ENCODE data around the gene ANTKMT. TPM values are rescaled to one million over a fixed set of nuclear protein-coding genes. Genes with fewer than 3 reads are reported as not detected.

The ANTKMT gene
- total and polyA plus RNA-seq, 2 experiments from 2014 or later = 38.8 to 81.8 TPM

DNA sequence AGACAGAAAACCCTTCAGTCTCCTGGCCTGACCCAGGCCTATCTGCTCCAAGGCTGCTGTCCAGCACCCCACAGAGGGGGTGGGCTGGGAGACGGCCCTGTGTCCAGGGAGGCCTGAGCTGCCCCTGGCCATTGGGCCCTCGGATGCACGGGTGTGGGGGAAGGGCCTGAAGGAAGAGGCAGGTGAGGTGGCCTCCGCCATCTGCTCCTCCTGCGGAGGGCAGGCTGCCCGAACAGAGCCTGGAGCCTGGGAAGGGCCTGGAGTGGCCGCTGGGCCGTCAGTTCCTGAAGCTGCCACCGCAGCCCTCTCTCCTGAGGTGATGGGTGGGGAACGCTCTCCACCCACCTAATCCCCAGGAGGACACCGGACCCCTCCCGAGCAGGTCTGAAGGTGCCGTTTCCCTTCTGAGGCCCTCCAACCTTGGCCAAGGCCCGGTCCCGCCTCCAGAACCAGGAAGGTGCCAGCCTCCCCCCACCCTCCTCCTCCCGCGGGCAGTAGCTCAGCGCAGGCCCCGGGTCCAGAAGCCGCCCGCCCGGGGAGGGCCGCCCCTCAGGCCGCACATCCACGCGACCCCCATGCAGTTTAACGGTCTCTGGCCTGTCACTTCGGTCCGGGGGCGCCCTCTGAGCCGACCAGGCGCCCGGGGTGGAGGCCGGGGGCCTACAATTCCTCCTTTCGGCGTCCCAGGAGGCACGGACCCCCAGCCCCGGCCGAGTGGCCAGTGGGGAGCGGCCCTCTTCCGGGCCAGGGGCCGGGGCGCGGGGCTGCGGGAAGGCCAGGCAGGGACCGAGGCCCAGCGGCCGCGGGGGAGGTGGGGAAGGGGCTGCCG, 16.2 kb upstream of the ANTKMT start:
- Histone ChIP-seq H3K36me3 (replicated peaks; ENCODE audit: insufficient read depth, low read depth) (no peaks in the 10 kb centered on the region), H3K4me2 (no peak overlapping the region), H4K20me1 (ENCODE audit: insufficient read depth, poor library complexity, severe bottlenecking) (no peaks in the 10 kb centered on the region), H3K27ac (no peak overlapping the region), H3K79me2 (no peaks in the 10 kb centered on the region), H2AFZ (no peak overlapping the region), H3K4me3 (no peak overlapping the region), H3K27me3 (peaks cover 87% of the 10 kb centered on the region), H3K4me1 (ENCODE audit: insufficient read depth) (no peaks in the 10 kb centered on the region), H3K9me3 (ENCODE audit: low read depth) (no peaks in the 10 kb centered on the region), H3K9me2 (replicated peaks; ENCODE audit: insufficient read depth) (no peaks in the 10 kb centered on the region)
- no peak for DNase-seq (ENCODE audit: low spot score)
- 32% methylated on average over 27 of the region's 50 CpGs for WGBS (ENCODE audit: low lambda C conversion rate, missing lambda C conversion rate)
- TF ChIP-seq EZH2 (IDR thresholded peaks at IDR 0.05; ENCODE audit: borderline replicate concordance) (no peak), EZH2phosphoT487 (IDR thresholded peaks at IDR 0.05; ENCODE audit: low read depth, severe bottlenecking, unreplicated experiment) (no peak)
- TF ChIP-seq, protein P1, sequence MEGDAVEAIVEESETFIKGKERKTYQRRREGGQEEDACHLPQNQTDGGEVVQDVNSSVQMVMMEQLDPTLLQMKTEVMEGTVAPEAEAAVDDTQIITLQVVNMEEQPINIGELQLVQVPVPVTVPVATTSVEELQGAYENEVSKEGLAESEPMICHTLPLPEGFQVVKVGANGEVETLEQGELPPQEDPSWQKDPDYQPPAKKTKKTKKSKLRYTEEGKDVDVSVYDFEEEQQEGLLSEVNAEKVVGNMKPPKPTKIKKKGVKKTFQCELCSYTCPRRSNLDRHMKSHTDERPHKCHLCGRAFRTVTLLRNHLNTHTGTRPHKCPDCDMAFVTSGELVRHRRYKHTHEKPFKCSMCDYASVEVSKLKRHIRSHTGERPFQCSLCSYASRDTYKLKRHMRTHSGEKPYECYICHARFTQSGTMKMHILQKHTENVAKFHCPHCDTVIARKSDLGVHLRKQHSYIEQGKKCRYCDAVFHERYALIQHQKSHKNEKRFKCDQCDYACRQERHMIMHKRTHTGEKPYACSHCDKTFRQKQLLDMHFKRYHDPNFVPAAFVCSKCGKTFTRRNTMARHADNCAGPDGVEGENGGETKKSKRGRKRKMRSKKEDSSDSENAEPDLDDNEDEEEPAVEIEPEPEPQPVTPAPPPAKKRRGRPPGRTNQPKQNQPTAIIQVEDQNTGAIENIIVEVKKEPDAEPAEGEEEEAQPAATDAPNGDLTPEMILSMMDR (IDR thresholded peaks at IDR 0.05; ENCODE audit: poor library complexity) = no peak

DNA sequence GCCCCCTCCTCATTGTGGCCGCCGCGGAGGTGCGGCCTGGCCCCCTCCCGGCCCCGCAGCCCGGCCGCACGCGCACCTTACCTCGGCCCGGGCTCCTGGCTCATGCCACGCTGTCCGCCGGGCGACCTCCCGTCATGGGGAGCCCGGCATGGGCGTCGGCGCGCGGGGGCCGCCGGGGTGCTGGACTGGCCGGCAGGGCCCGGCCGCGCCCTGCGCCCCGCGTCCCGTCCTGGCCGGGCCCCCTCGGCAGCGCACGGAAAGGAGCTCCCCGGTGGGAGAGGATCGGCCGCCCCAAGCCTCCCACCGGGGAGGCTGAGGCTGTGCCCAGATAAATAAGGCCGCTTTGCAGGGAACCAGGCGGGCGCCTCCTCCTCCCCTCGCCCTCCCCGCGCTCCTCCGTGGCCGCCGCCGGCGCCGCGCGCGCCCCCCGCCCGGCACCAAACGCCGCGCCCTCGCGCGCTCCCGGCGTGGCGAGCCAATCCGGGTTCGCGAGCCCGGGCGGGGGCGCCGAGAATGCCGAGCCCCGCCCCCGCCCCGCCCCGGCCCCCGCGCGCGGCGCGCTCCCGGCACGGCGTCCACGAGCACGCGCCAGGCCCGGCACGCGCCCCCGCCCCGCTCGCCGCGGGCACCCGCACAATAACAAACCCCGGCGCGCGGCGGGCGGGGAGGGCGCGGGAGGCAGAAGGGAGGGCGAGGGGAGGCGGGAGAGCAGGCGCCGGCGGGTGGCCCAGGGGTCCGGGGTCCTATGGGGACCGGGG, 15.3 kb upstream of the ANTKMT start, which contains the start of gene FBXL16:
TSS of gene FBXL16 (minus strand) at position 371 of the 758 bp plus-strand sequence. CDS start 8,396 bp downstream, outside the sequence.
- no peak within 1 kb of the TSS for H3K27ac ChIP-seq

DNA sequence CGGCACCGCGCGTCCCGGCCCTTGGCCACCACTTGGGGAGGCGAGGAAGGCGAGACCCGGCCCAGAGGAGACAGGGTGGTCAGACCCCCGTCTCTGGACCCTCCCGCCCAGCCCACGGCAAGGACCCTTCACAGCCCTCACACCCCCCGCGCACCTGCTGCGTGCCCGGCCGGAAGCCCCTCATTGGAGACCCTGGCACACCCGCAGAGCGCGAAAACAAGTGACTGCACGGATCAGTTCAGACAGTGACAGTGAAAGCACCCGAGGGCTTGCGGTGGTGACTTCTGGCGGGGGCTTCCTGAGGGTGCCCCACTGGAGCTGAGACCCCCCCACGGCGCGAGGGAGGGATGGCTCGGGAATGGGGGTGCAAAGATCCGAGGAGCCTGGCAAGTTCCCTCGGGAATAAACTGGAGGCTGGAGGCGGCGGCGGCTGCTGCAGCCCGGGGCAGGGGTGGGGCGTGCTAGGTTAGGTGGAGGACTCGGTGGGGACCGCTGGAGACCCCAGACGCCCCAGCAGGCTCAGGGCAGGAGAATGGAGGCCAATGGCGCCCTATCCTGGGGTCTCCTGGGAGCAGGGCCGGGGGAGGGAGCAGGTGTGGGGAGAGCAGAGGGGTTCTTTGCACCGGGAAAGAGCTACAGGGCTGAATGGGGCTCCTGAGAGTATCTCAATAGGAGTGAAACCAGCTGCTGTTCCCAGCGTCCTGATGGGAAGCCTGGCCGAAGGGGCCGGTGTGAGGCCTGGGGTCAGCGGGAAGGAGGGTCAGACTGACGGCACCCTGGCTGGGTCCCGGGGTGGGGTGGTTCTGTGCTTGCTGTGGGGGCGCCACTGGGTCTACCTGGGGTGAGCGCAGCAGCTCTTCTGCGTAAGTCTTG, 14.5 kb upstream of the ANTKMT start:
- Histone ChIP-seq H3K27ac (no peak overlapping the region), H3K4me3 (no peak overlapping the region)
- WGBS (ENCODE audit: low lambda C conversion rate, missing lambda C conversion rate) = 8% methylated on average over 39 of the region's 49 CpGs

More for the DNA sequence above, 15.3 kb upstream of the ANTKMT start, which contains the start of gene FBXL16:
- peak within 1 kb of the TSS; percentile 54 for H3K4me2 ChIP-seq
- no peak for DNase-seq (ENCODE audit: low spot score)
- no peaks in the 10 kb centered on the region for H3K9me3 ChIP-seq (ENCODE audit: low read depth)
- 0% methylated on average over 10 of the region's 115 CpGs for WGBS (ENCODE audit: low lambda C conversion rate, missing lambda C conversion rate)
- no peaks in the 10 kb centered on the region for H3K4me1 ChIP-seq (ENCODE audit: insufficient read depth)
- H3K79me2 ChIP-seq = no peaks in the 10 kb centered on the region
- H4K20me1 ChIP-seq (ENCODE audit: insufficient read depth, poor library complexity, severe bottlenecking) = no peaks in the 10 kb centered on the region
- no peak within 1 kb of the TSS for H3K4me3 ChIP-seq
- H3K9me2 ChIP-seq (replicated peaks; ENCODE audit: insufficient read depth) = no peaks in the 10 kb centered on the region
- TF ChIP-seq EZH2 (IDR thresholded peaks at IDR 0.05; ENCODE audit: borderline replicate concordance) = no peak
- TF ChIP-seq, protein P1 (IDR thresholded peaks at IDR 0.05; ENCODE audit: poor library complexity) = no peak
- TF ChIP-seq EZH2phosphoT487 (IDR thresholded peaks at IDR 0.05; ENCODE audit: low read depth, severe bottlenecking, unreplicated experiment) = no peak
- H3K36me3 ChIP-seq (replicated peaks; ENCODE audit: insufficient read depth, low read depth) = no peaks in the 10 kb centered on the region
- peaks cover 85% of the 10 kb centered on the region for H3K27me3 ChIP-seq
- no peak within 1 kb of the TSS for H2AFZ ChIP-seq

More for the DNA sequence above, 14.5 kb upstream of the ANTKMT start:
- Histone ChIP-seq H3K4me2 (peak overlapping the region; percentile 54), H3K4me1 (ENCODE audit: insufficient read depth) (no peaks in the 10 kb centered on the region), H3K79me2 (no peaks in the 10 kb centered on the region), H3K27me3 (peaks cover 85% of the 10 kb centered on the region), H3K9me3 (ENCODE audit: low read depth) (no peaks in the 10 kb centered on the region), H2AFZ (no peak overlapping the region), H3K36me3 (replicated peaks; ENCODE audit: insufficient read depth, low read depth) (no peaks in the 10 kb centered on the region), H4K20me1 (ENCODE audit: insufficient read depth, poor library complexity, severe bottlenecking) (no peaks in the 10 kb centered on the region), H3K9me2 (replicated peaks; ENCODE audit: insufficient read depth) (no peaks in the 10 kb centered on the region)
- no peak for DNase-seq (ENCODE audit: low spot score)
- TF ChIP-seq EZH2phosphoT487 (IDR thresholded peaks at IDR 0.05; ENCODE audit: low read depth, severe bottlenecking, unreplicated experiment) (peak; percentile 34), EZH2 (IDR thresholded peaks at IDR 0.05; ENCODE audit: borderline replicate concordance) (peak; percentile 82)
- TF ChIP-seq, protein P1 (IDR thresholded peaks at IDR 0.05; ENCODE audit: poor library complexity) = no peak
